EL (cell line): Measurements from ENCODE around the gene IFI44.

Experiments used
- DNase-seq: peaks from one replicate; pipeline ENCODE4 v3.0.0-alpha.2; 2016

Gene IFI44, protein sequence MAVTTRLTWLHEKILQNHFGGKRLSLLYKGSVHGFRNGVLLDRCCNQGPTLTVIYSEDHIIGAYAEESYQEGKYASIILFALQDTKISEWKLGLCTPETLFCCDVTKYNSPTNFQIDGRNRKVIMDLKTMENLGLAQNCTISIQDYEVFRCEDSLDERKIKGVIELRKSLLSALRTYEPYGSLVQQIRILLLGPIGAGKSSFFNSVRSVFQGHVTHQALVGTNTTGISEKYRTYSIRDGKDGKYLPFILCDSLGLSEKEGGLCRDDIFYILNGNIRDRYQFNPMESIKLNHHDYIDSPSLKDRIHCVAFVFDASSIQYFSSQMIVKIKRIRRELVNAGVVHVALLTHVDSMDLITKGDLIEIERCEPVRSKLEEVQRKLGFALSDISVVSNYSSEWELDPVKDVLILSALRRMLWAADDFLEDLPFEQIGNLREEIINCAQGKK

DNA sequence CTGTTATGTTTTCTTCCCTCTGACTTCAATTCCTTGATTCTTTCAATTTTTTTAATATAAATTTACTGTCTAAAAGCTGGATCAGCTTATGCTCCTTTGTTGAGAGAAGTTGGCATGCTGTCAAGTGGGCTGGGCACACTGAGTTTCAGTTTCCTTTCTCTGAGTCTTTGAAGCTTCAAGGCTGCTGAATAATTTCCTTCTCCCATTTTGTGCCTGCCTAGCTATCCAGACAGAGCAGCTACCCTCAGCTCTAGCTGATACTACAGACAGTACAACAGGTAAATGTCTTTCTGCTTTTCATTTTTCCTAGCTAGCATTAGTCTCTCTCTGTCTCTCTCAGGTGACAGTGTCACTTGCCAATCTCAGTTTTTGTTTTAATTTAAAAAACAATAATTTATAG lies at the start of gene IFI44:
IFI44 (plus strand) TSS at position 204 of the 400 bp plus-strand sequence. CDS start 365 bp downstream, outside the sequence.
- DNase-seq = peak; percentile 92

DNA sequence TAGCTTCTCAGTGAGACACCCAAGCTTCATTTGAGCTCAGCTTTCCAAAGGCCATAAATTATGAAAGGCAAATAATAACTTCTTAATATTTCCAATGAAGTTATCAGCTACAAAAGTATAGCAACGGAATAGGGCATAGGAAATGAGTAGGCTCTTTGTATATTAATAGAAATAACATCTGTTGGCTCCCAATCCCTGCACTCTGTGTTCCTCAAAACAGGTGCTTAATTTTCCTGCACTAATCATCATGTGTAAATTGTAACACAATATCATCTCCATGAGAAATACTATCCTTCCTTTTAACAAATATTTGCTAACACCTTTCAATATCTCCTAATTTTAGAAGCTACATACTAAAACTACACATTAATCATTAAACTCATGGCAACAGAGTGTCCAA lies 48.6 kb upstream of the IFI44 start:
- DNase-seq = no peak

DNA sequence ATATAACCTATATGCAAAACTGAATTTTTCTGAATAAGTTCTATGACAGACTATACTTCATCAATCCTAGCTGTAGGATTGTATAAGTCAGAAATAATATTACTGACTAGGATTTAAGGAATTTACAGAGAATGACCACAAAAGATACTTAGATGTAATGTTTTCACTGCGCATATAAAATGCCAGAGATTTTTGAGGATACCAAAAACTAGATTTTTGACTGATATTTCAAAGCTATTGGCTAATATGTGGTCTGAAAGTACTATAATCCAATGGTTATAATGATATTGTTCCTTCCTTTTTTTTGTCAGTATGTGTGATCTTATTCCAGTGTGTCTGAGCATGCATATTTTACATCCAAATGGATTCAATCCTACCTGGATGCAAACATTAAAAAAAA lies 46.4 kb upstream of the IFI44 start:
- peak; percentile 52 for DNase-seq

DNA sequence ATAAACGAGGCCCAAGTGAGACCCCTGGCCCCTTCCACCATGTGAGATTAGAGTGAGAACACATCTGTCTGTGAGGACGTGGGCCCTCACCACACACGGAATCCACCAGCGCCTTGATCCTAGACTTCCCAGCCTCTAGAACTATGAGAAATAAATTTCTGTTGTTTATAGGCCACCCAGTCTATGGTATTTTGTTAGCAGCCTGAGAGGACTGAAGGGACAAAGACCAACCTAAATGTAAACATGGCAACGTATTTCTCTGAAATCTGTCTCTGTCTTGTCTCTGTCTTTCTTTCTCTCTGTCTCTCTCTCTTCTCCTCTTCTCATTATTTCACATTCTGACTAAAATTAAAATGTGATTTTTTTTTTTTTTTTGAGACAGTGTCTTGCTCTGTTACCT lies 45.0 kb upstream of the IFI44 start:
- DNase-seq = no peak

DNA sequence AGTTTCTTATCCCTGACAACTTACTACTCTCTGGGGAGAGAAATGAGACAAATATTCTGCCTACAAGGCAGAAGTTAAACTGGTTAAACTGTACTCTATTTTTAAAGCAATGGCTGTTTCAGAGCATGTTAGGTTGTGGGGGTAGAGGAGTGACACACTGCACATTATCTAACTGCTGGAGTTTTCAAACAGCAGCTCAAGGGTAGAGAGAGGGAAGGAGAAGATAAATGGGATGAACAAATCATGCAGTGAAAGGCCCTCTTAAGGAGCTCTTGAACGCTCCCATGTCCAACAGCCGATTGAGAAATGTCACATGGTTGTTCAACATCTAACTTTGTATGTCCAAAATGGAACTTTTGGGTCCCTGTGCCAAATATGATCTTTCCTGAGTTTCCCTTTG lies 43.4 kb upstream of the IFI44 start:
- no peak for DNase-seq

DNA sequence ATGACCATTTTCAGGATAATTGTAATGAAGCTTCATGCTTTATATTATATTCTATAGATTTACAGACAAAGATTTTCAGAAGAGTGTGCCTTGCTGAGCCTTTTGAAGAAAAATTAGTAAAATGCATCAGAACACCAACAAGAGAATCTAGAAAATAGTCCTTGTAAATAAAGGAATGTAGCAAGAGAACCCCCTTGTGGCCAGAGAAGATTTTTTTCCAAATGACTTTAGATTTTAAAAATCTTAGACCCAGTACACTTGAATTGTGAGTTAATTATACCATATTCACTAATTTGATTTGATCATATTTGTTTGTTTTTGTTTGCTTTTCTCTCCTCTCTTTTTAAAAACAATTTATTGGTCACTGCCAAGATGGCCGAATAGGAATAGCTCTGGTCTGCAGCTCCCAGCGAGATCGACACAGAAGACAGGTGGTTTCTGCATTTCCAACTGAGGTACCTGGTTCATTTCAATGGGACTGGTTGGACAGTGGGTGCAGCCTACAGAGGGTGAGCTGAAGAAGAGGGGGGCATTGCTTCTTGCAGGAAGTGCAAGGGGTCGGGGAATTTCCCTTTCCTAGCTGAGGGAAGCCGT lies 42.2 kb upstream of the IFI44 start:
- peak; percentile 31 for DNase-seq

DNA sequence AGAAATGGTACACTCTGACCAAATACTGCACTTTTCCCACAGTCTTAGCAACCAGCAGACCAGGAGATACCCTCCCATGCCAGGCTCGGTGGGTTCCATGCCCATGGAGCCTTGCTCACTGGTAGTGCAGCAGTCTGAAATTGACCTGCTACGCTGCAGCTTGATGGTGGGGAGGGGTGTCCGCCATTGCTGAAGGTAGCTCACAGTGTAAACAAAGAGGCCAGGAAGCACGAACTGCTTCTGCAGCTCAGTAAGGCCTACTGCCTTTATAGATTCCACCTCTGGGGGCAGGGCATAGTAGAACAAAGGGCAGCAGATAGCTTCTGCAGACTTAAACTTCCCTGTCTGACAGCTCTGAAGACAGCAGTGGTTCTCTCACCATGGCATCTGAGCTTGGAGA lies 41.7 kb upstream of the IFI44 start:
- no peak for DNase-seq

DNA sequence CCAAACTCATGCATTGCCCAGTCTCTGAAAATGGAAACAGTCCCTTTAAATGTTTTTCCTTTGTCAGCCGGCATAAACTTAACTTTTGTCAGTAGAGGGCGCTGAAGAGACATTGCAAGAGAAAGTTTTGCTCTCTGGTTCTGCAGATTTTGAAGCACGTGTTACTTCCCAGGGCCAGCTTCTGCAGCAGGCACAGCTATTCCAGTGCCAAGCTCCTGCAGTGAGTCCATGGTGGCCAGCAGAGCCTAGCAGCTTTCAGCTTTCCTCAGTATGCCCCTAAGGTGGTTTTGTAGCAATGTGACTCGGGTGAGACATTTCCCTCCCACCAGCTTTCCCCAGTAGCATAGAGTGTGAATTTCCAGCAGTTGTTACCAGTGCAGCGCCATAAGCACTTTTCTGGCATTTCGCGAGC lies 32.0 kb upstream of the IFI44 start:
- peak; percentile 87 for DNase-seq

DNA sequence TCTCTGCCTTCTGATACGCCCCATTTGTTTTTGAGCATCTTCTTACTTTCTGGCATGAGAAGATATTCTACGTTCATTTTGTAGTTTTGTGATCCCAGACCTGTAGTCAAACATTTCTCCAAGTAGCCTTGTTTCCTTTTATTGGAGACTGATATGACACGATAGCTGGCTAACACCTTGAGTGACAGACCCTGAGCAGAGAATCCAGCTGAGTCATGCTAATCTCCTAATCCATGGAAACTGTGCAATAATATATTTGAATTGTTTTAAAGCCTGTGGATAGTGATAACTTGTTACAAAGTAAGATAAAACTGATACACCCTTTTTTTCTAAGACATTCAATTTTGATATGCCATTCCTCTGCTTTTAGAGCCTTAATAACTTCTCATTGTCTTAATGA lies 30.6 kb upstream of the IFI44 start:
- DNase-seq = no peak

DNA sequence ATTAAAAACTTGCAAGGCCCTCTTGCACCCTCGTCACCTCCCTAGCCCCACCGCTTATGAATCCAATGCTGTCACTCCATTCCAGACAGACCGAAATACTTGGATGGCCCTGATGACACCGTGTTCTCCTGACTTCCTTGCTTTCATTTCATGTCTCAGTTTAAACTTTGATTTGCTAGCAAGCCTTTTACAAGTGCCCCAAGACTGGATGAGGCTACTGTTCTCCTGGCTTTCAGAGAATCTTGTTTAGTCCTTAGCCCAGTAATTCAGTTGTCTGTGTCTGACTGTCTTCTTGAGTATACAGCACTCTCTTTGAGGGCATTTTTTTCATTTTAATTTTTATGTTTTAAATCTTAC lies 30.2 kb upstream of the IFI44 start:
- DNase-seq = peak; percentile 33

DNA sequence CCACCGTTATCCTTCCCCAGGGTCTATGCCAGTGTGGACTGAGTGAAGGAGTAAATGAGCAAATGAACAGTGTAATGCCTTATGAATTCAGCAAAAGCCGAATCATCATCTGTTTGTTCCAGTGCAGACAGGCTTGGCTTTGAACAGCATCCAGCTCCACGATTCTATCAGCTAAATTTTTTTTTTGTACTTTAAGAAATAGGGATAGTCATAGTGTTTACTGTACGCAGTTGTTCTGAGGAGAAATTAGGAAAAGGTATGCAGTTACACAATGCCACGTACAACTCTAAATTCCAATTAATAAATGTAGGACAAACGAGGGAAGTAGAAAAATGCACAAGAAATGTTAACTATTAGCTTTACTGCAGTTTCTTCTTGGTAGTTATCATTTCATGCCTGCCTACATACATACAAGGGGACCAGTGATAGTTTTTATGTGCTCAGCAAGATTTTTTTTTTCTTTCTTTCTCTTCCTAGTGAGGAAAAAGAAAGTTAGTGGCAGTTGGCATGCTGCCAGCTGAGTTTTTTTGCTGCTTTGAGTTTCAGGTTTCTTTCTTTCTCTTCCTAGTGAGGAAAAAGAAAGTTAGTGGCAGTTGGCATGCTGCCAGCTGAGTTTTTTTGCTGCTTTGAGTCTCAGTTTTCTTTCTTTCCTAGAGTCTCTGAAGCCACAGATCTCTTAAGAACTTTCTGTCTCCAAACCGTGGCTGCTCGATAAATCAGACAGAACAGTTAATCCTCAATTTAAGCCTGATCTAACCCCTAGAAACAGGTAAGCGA lies 29.6 kb upstream of the IFI44 start, which contains the start of gene IFI44L:
IFI44L (plus strand) TSS at position 646 of the 777 bp plus-strand sequence. CDS start 7,468 bp downstream, outside the sequence.
- peak; percentile 78 for DNase-seq

DNA sequence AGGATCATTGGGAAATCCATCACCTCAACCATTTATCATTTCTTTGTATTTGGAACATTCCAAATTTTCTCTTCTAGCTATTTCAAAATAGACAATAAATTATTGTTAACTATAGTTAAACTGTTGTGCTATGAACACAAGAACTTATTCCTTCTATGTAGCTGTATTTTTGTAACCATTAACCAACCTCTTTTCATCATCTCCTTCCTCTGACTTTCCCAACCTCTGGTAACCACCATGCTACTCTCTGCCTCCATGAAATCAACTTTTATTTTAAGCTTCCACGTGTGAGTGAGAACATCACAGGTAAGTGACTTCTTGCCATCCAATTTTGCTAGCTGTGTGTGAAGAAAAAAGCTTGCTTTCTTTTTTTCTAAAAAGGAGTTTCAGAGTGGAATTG lies 29.0 kb upstream of the IFI44 start:
- DNase-seq = no peak

DNA sequence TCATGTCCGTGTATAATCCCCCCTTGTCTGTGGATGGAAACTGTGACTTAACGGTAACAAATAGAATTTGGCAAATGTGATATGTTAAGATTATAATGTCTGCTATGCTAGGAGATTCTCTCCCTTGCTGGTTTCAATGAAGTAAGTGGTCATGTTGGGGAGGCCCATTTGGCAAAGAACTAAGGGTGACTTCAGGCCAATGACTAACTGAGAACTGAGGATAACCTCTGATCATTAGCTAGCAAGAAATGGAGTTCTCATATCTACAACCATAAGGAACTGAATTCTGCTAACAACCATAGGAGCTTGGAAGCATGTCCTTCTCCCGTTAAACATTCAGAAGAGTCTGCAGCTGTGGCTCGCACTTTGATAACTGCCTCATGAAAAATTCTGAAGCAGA lies 27.1 kb upstream of the IFI44 start:
- peak; percentile 38 for DNase-seq

DNA sequence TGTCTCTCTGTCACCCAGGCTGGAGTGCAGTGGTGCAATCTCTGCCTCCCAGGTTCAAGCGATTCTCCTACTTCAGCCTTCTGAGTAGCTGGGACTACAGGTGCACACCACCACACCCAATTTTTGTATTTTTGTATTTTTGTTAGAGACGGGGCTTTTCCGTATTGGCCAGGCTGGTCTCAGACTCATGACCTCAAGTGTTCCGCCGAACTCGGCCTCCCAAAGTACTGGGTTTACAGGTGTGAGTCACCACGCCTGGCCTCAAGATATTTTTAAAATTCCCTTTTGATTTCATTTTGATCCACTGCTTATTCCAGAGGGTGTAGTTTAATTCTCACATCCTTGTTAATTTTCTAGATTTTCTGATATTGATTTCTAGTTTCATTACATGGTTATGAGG lies 25.6 kb upstream of the IFI44 start:
- DNase-seq = no peak

DNA sequence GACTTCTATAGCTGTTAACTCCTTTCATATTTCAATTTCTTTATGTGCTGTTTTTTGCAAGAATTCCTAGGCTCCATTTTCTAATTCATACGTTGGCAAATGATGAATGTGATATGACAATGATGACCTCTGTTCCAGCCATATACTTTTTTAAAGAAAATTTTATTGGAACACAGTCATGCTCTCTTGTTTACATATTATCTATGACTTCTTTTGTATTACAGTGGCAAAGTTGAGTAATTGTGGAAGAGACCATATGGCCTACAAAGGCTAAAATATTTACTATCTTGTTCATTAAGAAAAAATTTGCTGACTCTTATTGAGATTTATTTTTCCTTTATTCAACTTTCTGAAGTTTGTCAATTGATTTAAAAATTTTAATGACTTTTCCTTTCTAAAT lies 22.3 kb upstream of the IFI44 start:
- peak; percentile 68 for DNase-seq

DNA sequence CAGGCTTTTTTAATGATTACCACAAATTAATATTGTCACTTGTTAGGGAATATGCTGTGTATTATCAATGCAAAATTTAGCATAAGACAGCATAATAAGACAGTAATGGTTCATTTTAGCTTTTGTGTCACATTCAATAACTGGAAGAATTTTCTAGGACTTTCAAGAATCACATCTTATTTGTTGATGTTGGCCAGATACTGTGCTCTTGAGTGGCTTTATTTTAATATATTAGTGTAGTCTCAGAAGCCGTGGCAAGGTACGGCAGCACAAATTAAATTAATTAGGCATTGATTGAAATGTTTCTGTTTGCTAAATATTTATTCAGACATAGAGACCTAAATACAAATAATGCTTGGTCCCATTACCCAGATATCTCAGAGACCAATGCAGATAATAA lies 19.0 kb upstream of the IFI44 start:
- DNase-seq = no peak

DNA sequence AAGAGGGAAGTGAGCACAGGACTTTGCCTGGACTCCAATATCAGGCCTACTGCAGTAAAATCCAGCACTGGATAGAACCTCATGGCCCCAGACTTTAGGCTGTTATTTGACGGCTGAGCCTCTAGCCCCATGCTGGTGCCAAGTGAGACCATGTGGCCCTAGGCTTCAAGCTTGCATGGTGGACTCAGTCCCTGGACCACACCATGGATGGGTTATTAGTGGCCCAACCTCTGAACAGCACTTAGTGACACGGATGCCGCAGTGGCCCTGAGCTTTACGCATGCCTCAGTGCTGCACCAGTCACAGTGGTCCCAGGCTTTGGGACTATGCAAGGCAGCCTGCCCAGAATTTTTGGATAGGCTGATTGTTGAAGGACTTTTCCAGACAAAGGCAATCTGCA lies 16.4 kb upstream of the IFI44 start:
- DNase-seq = no peak

DNA sequence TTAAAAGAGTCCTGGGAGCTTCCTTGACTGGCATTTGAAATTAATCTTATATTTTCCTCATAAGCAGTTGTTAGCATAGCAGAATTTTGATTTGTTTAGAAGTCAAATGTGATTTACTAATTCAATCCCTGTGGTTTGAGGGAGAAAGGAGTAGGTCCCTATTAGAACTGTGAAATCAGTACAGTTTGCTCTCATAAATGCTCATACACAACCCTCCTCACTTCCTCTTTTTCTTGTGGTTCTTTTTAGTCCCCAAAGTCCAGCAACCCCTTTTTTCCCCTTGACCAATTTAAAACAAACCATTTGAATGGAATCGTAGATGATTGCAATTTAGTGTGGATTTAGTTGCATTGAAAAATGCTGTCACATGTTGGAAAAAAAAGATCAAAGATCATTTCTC lies 9.2 kb upstream of the IFI44 start:
- DNase-seq = no peak

DNA sequence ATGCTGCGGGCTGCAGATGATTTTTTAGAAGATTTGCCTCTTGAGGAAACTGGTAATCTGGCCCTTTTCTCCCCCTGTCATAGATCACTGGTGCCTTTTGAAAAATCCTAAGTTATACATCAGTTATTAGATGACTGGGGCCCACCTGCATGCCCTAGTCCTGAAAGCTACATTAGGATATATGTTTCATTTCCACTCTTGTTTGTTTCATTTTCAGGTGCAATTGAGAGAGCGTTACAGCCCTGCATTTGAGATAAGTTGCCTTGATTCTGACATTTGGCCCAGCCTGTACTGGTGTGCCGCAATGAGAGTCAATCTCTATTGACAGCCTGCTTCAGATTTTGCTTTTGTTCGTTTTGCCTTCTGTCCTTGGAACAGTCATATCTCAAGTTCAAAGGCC lies 8.1 kb upstream of the IFI44 start:
- DNase-seq = no peak

DNA sequence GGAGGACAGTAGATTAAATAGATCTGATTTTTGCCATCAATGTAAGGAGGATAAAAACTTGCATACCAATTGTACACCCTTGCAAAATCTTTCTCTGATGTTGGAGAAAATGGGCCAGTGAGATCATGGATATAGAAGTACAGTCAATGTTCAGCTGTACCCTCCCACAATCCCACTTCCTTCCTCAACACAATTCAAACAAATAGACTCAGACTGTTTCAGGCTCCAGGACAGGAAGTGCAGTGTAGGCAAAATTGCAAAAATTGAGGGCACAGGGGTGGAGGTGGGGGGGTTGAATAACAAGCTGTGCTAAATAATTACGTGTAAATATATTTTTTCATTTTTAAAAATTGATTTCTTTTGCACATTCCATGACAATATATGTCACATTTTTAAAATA lies 3.9 kb upstream of the IFI44 start:
- no peak for DNase-seq

DNA sequence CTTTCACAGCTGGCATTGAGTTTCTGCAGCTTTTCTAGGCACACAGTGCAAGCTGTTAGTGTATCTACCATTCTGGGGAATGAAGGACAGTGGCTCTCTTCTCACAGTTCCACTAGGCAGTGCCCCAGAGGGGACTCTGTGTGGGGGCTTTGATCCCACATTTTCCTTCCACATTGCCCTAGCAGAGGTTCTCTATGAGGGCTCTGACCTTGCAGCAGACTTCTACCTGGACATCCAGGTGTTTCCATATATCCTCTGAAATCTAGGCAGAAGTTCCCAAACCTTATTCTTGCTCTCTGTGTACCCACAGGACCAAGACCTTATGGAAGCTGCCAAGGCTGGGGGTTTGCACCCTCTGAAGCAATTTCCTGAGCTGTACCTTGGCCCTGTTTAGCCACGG lies 2.4 kb upstream of the IFI44 start:
- DNase-seq = no peak

DNA sequence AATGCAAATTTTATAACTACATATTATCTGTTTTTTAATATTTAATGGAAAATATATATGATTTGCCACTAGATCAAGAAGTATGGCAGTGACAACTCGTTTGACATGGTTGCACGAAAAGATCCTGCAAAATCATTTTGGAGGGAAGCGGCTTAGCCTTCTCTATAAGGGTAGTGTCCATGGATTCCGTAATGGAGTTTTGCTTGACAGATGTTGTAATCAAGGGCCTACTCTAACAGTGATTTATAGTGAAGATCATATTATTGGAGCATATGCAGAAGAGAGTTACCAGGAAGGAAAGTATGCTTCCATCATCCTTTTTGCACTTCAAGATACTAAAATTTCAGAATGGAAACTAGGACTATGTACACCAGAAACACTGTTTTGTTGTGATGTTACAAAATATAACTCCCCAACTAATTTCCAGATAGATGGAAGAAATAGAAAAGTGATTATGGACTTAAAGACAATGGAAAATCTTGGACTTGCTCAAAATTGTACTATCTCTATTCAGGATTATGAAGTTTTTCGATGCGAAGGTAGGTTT lies 556 bp downstream of the IFI44 start:
- DNase-seq = peak; percentile 43

DNA sequence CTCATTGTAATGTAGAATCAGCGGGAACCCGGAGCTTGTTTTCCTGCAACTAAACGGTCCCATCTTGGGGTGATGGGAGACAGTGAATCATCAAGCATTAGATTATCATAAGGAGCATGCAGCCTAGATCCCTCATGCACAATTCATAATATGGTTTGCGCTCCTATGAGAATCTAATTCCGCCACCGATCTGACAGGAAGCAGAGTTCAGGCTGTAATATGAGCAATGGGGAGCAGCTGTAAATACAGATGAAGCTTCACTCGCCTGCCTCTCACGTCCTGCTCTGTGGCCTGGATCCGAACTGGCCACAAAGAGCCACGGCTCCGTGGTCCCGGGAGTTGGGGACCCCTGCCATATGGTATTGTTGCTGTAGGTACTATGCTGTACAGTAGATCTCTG lies 1.6 kb downstream of the IFI44 start:
- DNase-seq = peak; percentile 70
